Activated naive CD4-positive, alpha-beta T cell treated with Interleukin-2 at 50 U/mL for 16 hours (primary cell): ENCODE results near the gene BHMT.

Source experiments
- DNase-seq: peaks from one replicate; pipeline ENCODE4 v3.0.0-alpha.2; 2020

The BHMT gene

GRCh38 chr5:79181419-79182022, 69.9 kb downstream of the BHMT start:
- no peak for DNase-seq
